Activated CD4-positive, alpha-beta T cell treated with anti-CD3 and anti-CD28 coated beads for 36 hours (primary cell): Measurements from ENCODE around the gene ERN1. TPM values are rescaled to one million over a fixed set of nuclear protein-coding genes. Genes with fewer than 3 reads are reported as not detected.

Source experiments
- ATAC-seq: fragments of 200-7000 bp; cut with Tn5 transposase; one replicate; pipeline ENCODE4 v1.10.0; 2021; ENCODE audit warnings: mild to moderate bottlenecking, moderate library complexity
- CTCF ChIA-PET: fragments of 350-600 bp; sonication (Branson Sonifier 250); formaldehyde crosslinking; loops from one replicate; lab custom pipeline; 2021; ENCODE audit warnings: antibody characterized with exemption; lab: Charles Lee
- POLR2A ChIA-PET: fragments of 350-600 bp; sonication (Branson Sonifier 250); formaldehyde crosslinking; loops from one replicate; lab custom pipeline; 2021; ENCODE audit warnings: antibody characterized with exemption, inconsistent platforms; lab: Charles Lee
- DNase-seq: peaks from one replicate; pipeline ENCODE4 v3.0.0-alpha.2; 2020
- H3K27ac Mint-ChIP-seq: one replicate; pipeline ENCODE4 v1.8.0; 2021; ENCODE audit warnings: mixed read lengths
- H3K27me3 Mint-ChIP-seq: one replicate; pipeline ENCODE4 v1.8.0; 2021; ENCODE audit warnings: mixed read lengths
- H3K36me3 Mint-ChIP-seq: one replicate; pipeline ENCODE4 v1.8.0; 2021; ENCODE audit warnings: low read depth, mixed read lengths
- H3K4me1 Mint-ChIP-seq: one replicate; pipeline ENCODE4 v1.8.0; 2021; ENCODE audit warnings: mixed read lengths
- H3K4me3 Mint-ChIP-seq: one replicate; pipeline ENCODE4 v1.8.0; 2021; ENCODE audit warnings: mild to moderate bottlenecking, moderate library complexity, mixed read lengths
- H3K9me3 Mint-ChIP-seq: one replicate; pipeline ENCODE4 v1.8.0; 2021; ENCODE audit warnings: low read depth, mixed read lengths
- intact Hi-C, 2 experiments: fragments of 100-400 bp; cut with DNase I in 1 of 2; cut with micrococcal nuclease in 1 of 2; formaldehyde crosslinking; loops; one replicate each; pipeline versions ENCODE4 v1.14.2 to v1.15.1; 2022 to 2024; cut with DNase I, micrococcal nuclease
- total RNA-seq, 2 experiments: library from RNA; stranded (reverse); gene quantifications; one replicate each; pipeline ENCODE4 v1.2.3, GENCODE V29; 2021

ERN1 gene
- total RNA-seq, 2 experiments from 2014 or later: 23.7 to 26.8 TPM

DNA sequence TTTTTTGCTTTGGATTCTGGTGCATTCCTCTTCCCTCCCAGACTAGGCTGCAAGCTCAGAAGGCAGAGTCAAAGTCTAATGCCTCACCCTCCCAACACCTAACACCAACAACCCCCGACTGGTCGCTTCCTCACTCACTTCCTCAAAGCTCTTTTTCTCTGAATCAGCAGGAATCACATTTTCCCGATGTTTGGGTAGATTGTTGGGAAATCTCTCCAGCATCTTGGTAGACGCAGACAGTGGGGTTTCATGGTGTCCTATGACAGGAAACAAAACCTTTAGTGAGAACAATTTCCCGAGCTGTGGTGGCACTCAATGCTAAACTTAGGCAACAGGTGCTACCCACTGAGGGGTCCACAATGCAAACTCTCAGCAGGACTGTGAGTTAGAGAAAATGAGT is 69.6 kb downstream of the ERN1 start:
- peak overlapping the region; percentile 58 for H3K27ac Mint-ChIP-seq
- no peaks in the 10 kb centered on the region for H3K9me3 Mint-ChIP-seq
- H3K36me3 Mint-ChIP-seq: peaks cover 61% of the 10 kb centered on the region
- ChIA-PET POLR2A (interaction anchor here (1.3 kb wide), 1 partner anchor 85 kb away, joined by 5 read pairs; no protein-coding TSS in a partner anchor), CTCF (interaction anchor here (0.7 to 10.6 kb wide), 6 partner anchors 9 to 72 kb away, joined by 3 to 172 read pairs (median 6); partner anchors contain the start of gene ERN1)
- peaks cover 70% of the 10 kb centered on the region for H3K4me1 Mint-ChIP-seq
- intact Hi-C loops: loop anchor here in 1 of 2 experiments (2.0 kb wide), 1 partner anchor 36 kb away; no protein-coding TSS in a partner anchor
- no peaks in the 10 kb centered on the region for H3K27me3 Mint-ChIP-seq
- DNase-seq (no peak), ATAC-seq (no peak)
- no peak overlapping the region for H3K4me3 Mint-ChIP-seq

DNA sequence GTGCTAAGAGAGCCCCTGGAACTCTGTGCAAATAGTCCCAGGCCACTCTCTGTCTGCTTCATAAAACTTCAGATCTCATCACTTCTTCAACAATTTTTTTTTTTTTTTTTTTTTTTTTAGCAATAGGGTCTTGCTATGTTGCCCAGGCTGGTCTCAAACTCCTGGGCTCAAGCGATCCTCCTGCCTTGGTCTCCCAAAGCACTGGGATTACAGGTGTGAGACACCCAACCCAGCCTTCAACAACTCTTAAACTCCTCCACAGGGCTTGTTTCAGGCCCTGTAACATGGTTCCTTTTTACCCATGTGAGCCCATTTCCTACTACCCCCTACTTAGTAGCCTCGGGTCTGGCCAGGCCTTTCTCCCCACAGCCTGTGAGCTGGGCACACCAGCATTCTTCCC is 70.2 kb downstream of the ERN1 start:
- POLR2A ChIA-PET: no interaction called here
- Mint-ChIP-seq H3K36me3 (peaks cover 63% of the 10 kb centered on the region), H3K4me1 (peaks cover 65% of the 10 kb centered on the region)

DNA sequence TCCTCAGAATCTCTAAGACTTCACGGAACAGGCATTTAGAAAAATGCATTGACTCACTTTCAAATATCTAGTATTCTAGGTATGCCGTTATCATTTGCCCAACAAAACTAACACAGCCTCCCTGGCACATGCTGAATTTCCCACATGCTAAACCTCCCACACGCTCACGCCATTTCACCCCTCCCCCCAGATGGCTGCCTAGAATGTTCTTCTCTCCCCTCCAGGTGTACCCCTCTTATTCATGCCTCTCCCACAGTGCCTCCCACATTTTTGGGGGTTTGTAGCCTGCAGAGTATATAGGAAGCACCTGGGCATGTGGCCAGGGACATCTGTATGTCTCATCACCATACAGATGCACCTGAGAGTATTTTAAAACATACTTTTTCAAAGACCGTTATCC is 71.3 kb downstream of the ERN1 start:
- intact Hi-C loops: no loop called here
- Mint-ChIP-seq H3K27me3 (no peaks in the 10 kb centered on the region), H3K36me3 (peaks cover 60% of the 10 kb centered on the region), H3K9me3 (no peaks in the 10 kb centered on the region), H3K4me1 (peaks cover 54% of the 10 kb centered on the region), H3K4me3 (no peak overlapping the region), H3K27ac (peak overlapping the region; percentile 1)
- CTCF ChIA-PET: interaction anchor here (0.6 to 6.6 kb wide), 2 partner anchors 74 to 96 kb away, joined by 3 to 44 read pairs; no protein-coding TSS in a partner anchor
- POLR2A ChIA-PET: no interaction called here
- DNase-seq (no peak), ATAC-seq (no peak)

More for the DNA sequence above, 70.2 kb downstream of the ERN1 start:
- Mint-ChIP-seq H3K27me3 (no peaks in the 10 kb centered on the region), H3K9me3 (no peaks in the 10 kb centered on the region), H3K27ac (peak overlapping the region; percentile 58), H3K4me3 (no peak overlapping the region)
- CTCF ChIA-PET: interaction anchor here (0.6 to 10.6 kb wide), 6 partner anchors 9 to 73 kb away, joined by 3 to 172 read pairs (median 4); partner anchors contain the start of gene ERN1
- ATAC-seq: no peak
- DNase-seq: no peak
- intact Hi-C loops: loop anchor here in 1 of 2 experiments (2.0 kb wide), 1 partner anchor 35 kb away; no protein-coding TSS in a partner anchor

DNA sequence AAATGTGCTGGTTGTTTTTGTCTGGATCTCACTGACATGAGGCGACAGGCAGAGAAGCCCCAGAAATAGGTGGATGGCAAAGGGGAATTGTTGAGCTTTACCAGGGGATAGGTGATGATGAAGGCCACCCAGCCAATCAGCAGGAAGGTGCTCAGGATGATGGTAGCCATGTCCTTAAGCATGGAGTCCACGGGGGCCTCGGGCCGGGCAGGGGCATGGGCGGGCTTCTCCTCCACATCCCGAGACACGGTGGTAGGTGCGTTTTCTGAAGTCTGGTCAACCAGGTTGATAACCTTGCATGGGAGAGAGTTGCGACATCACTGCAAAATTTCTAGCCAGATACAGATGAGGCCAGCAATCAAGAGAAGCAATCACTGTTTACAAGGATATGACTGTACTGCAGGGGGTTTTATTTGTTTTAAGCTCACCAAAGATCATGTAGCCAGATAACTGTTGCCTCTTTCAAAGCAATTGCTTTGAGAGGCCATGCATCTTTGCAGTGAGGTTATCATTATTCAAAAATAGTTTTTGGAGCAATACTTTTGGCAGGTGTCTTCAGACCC is 72.2 kb downstream of the ERN1 start:
- H3K9me3 Mint-ChIP-seq: no peaks in the 10 kb centered on the region
- H3K36me3 Mint-ChIP-seq: peaks cover 61% of the 10 kb centered on the region
- intact Hi-C loops: no loop called here
- no peak for DNase-seq
- ChIA-PET POLR2A (interaction anchor here (0.6 kb wide), 1 partner anchor 222 kb away, joined by 3 read pairs; no protein-coding TSS in a partner anchor), CTCF (interaction anchor here (1.4 to 6.6 kb wide), 2 partner anchors 75 to 139 kb away, joined by 6 to 44 read pairs; partner anchors contain the start of gene GH1)
- H3K4me3 Mint-ChIP-seq: no peak overlapping the region
- H3K27me3 Mint-ChIP-seq: no peaks in the 10 kb centered on the region
- peak overlapping the region; percentile 32 for H3K27ac Mint-ChIP-seq
- ATAC-seq: no peak
- peaks cover 46% of the 10 kb centered on the region for H3K4me1 Mint-ChIP-seq

DNA sequence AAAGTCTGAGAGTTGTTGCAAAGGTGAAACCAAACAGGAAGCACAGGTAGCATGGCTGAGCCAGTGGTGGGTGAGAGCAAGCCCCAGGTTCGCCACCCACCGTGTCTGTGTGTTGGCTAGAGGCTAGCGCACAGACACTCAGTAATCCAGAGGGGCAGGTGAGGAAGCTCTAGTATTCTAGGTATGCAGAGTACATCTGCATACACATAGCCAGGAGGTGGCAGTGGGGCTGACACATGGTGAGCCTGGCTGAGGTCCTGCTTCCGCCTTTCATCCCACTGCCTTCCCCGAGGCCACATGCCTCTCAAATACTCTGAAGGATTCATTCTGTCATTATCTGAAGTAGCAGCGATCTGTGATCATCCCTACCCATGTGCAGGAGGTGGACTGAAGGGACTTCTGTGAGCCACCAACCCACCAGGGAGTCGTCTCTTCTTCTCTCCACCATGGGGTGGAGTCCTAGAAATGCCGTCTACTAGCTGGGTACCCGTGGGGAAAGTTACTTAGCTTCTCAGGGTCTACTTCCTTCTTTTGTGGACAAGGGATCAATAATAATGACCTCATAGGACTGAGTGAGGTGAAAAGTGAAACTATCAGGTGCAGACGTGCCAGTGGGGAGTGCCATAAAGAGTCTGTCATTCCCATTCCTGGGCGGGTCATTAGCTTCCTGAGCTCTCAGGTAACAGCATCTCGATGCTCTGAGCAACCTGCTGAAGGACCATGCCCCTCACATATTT is 73.5 kb downstream of the ERN1 start:
- no peaks in the 10 kb centered on the region for H3K9me3 Mint-ChIP-seq
- H3K4me1 Mint-ChIP-seq: peaks cover 41% of the 10 kb centered on the region

DNA sequence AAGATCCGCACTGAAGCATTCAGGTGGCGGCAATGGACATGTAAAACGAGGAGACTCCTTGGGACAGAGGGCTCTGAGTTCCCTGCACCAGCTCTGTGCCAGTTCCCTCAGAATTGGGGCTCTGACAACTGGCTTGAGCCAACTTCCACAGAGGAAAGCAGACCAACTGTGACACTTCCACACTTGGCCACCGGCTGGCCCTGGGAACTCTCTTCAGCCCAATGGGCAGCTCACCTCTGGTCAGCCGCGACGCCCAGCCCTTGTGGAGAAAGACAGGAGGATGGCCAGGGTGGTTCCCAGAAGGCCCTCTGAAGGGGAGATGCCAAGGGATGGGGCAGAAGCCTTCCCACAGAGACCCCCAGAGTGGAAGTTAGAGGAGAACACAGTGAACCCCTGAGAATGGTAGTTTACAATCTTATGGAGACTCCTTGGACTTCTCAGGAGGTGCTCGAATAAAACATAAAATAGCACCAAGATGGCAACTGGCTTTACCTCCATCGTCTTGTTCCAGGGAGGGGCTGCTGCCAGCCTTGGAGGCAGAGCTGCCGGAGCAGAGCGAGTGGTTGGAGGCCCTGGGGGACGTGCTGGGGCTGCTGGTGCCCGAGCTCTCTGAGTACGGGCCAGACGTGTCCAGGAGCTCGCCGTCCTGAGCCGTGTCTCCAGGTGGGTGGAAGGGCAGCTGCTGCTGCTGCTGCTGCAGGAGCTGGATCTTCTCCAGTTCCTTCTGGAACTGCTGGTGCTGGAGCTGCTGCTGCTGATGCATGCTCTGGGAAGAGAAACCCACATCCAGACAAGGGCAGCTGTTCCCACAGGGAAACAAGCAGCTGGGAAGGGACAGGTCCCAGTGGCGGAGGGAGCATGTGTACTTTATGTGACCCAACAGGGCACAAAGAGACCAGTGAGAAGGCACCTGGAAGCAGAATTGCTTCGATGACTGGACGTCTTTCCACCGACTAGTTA is 74.5 kb downstream of the ERN1 start:
- POLR2A ChIA-PET: no interaction called here

More for the DNA sequence above, 73.5 kb downstream of the ERN1 start:
- Mint-ChIP-seq H3K27me3 (no peaks in the 10 kb centered on the region), H3K27ac (peak overlapping the region; percentile 64), H3K36me3 (peaks cover 68% of the 10 kb centered on the region), H3K4me3 (no peak overlapping the region)
- ATAC-seq (no peak), DNase-seq (no peak)
- ChIA-PET CTCF (interaction anchor here (0.6 to 6.6 kb wide), 10 partner anchors 8 to 218 kb away, joined by 3 to 44 read pairs (median 4); partner anchors contain the start of gene GH1), POLR2A (no interaction called here)
- intact Hi-C loops: no loop called here

DNA sequence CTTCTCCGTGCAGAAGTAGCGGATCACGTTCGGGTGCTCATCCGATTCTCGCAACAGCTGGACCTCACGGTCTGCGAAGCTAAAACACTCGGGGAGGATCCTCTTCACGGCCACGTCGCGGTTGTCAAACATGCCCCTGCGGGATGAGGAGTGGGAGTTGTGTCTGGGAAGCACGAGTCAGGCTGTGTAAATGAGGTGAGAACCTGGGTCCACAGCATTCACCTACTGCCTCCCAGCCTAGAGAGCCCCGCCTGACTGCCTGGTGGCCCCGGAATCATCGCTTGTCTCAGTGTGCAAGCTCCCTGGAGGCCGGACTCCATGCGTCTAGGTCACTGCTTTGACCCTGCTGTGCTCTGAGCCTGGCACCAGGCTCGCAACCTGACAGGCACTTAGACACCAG is 75.6 kb downstream of the ERN1 start:
- intact Hi-C loops: no loop called here
- CTCF ChIA-PET: interaction anchor here (1.4 to 6.6 kb wide), 5 partner anchors 10 to 188 kb away, joined by 3 to 44 read pairs (median 6); no protein-coding TSS in a partner anchor
- no peak for ATAC-seq
- Mint-ChIP-seq H3K27me3 (no peaks in the 10 kb centered on the region), H3K4me3 (no peak overlapping the region), H3K9me3 (no peaks in the 10 kb centered on the region), H3K4me1 (peaks cover 43% of the 10 kb centered on the region), H3K36me3 (peaks cover 70% of the 10 kb centered on the region), H3K27ac (no peak overlapping the region)
- POLR2A ChIA-PET: no interaction called here
- DNase-seq: no peak

More for the DNA sequence above, 74.5 kb downstream of the ERN1 start:
- Mint-ChIP-seq H3K27ac (peak overlapping the region; percentile 64), H3K4me1 (peaks cover 41% of the 10 kb centered on the region), H3K9me3 (no peaks in the 10 kb centered on the region), H3K36me3 (peaks cover 71% of the 10 kb centered on the region), H3K27me3 (no peaks in the 10 kb centered on the region), H3K4me3 (no peak overlapping the region)
- ATAC-seq (no peak), DNase-seq (no peak)
- intact Hi-C loops: no loop called here
- CTCF ChIA-PET: interaction anchor here (0.7 to 6.6 kb wide), 6 partner anchors 9 to 351 kb away, joined by 3 to 44 read pairs (median 4); no protein-coding TSS in a partner anchor

DNA sequence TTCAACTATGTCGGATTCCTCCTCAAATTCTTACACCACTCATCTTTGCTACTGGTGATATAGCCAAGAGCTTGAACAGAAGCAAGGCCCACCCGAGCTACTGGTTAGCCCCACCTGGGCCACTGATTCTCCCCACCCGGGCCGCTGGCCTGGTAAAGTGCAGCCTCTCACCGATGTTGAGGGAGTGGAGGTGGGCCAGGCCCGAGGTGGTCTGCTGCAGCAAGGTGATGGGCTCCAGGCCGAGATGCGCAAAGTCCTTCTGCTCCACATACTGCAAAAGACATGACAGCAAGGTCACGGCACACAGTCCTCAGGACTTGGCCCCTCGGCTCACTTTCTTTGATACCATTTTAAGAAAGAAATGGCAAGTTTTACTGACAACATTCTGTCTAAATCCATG is 76.8 kb downstream of the ERN1 start:
- Mint-ChIP-seq H3K4me1 (peaks cover 35% of the 10 kb centered on the region), H3K27ac (no peak overlapping the region), H3K36me3 (peaks cover 69% of the 10 kb centered on the region), H3K4me3 (no peak overlapping the region), H3K9me3 (no peaks in the 10 kb centered on the region), H3K27me3 (no peaks in the 10 kb centered on the region)
- ATAC-seq (no peak), DNase-seq (no peak)
- POLR2A ChIA-PET: no interaction called here
- intact Hi-C loops: no loop called here
- CTCF ChIA-PET: interaction anchor here (0.7 to 6.6 kb wide), 7 partner anchors 9 to 250 kb away, joined by 3 to 44 read pairs (median 6); no protein-coding TSS in a partner anchor

DNA sequence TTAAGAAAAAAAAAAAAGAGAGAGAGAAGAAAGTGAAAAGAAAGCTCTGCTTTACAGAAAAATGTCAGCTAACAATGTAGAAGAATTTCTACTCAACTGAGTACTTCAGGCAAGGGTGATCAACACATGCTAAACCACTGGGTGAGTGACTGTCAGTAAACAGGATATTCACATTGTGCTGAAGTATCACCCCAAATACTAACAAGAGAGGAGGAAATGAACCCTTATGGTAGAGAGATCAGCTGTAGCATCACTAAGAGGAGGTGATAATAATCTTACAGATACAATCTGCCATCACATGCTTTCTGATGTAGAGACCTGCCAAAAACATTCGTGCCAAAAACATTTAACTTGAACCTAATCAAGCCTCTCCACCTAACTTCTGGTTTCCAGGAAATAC is 78.8 kb downstream of the ERN1 start:
- ATAC-seq (peak; percentile 96), DNase-seq (no peak)
- POLR2A ChIA-PET: interaction anchor here (0.7 kb wide), 1 partner anchor 12 kb away, joined by 3 read pairs; no protein-coding TSS in a partner anchor
- no peaks in the 10 kb centered on the region for H3K27me3 Mint-ChIP-seq
- peaks cover 27% of the 10 kb centered on the region for H3K4me1 Mint-ChIP-seq
- H3K36me3 Mint-ChIP-seq: peaks cover 59% of the 10 kb centered on the region
- CTCF ChIA-PET: interaction anchor here (1.1 to 6.7 kb wide), 9 partner anchors 9 to 132 kb away, joined by 3 to 49 read pairs (median 6); no protein-coding TSS in a partner anchor
- H3K27ac Mint-ChIP-seq: peak overlapping the region; percentile 71
- intact Hi-C loops: no loop called here
- H3K4me3 Mint-ChIP-seq: no peak overlapping the region
- no peaks in the 10 kb centered on the region for H3K9me3 Mint-ChIP-seq

DNA sequence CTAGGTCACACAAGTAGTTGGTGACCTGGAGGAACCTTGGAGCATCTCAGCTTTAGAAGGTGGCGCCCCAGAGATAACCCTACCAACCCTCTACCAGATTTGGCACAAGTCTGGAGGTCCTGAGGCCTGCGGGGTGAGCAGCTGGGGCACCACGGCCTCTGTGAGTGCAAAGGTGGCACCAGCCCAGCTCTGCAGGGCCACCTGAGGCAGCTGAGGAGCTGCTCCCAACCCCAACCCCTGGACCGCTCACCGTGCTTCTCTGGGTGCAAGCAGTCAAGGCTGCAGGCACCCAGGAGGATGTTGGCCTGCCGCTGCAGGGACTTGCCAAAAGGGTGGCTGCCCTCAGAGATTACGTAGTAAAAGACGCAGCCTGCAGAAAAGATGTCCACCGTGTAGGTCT is 81.1 kb downstream of the ERN1 start:
- no peak overlapping the region for H3K27ac Mint-ChIP-seq
- H3K9me3 Mint-ChIP-seq: no peaks in the 10 kb centered on the region
- H3K4me3 Mint-ChIP-seq: no peak overlapping the region
- ATAC-seq (no peak), DNase-seq (no peak)
- intact Hi-C loops: no loop called here
- ChIA-PET POLR2A (no interaction called here), CTCF (interaction anchor here (0.8 to 6.7 kb wide), 6 partner anchors 8 to 85 kb away, joined by 3 to 49 read pairs (median 7); no protein-coding TSS in a partner anchor)
- H3K27me3 Mint-ChIP-seq: no peaks in the 10 kb centered on the region
- peaks cover 60% of the 10 kb centered on the region for H3K36me3 Mint-ChIP-seq
- H3K4me1 Mint-ChIP-seq: peaks cover 25% of the 10 kb centered on the region
